Activated T-cell treated with anti-CD3 and anti-CD28 coated beads, Interleukin-2, amount 50 U/mL, for 4 hours (primary cell): ENCODE measurements around the gene C13orf42. TPM values are rescaled to one million over a fixed set of nuclear protein-coding genes. Genes with fewer than 3 reads are reported as not detected.
"Not testable (repeated sequence)": the region's sequence is repeated elsewhere in the genome, so short reads cannot be mapped to it uniquely, and the experiment has no call there.

Experiments
- ATAC-seq, 2 donors: fragments of 200-7000 bp; cut with Tn5 transposase; one replicate each; pipeline ENCODE4 v1.10.0; 2021
- DNase-seq: peaks from one replicate; pipeline ENCODE4 v3.0.0-alpha.2; 2020
- H3K27me3 Mint-ChIP-seq: one replicate; pipeline ENCODE4 v1.8.0; 2021; ENCODE audit warnings: low read depth, mixed read lengths
- H3K36me3 Mint-ChIP-seq: one replicate; pipeline ENCODE4 v1.8.0; 2022; ENCODE audit warnings: mixed read lengths; ENCODE audit not compliant: insufficient read depth
- H3K4me1 Mint-ChIP-seq: one replicate; pipeline ENCODE4 v1.8.0; 2021; ENCODE audit warnings: low read depth, mixed read lengths
- H3K4me3 Mint-ChIP-seq: one replicate; pipeline ENCODE4 v1.8.0; 2021; ENCODE audit warnings: mild to moderate bottlenecking, moderate library complexity, mixed read lengths
- H3K9me3 Mint-ChIP-seq: one replicate; pipeline ENCODE4 v1.8.0; 2021; ENCODE audit warnings: mixed read lengths
- total RNA-seq, 3 donors: library from RNA; stranded (reverse); gene quantifications; one replicate each; pipeline ENCODE4 v1.2.1, GENCODE V29; 2021

The C13orf42 gene
- total RNA-seq, 3 donors from 2014 or later, result not detected

DNA sequence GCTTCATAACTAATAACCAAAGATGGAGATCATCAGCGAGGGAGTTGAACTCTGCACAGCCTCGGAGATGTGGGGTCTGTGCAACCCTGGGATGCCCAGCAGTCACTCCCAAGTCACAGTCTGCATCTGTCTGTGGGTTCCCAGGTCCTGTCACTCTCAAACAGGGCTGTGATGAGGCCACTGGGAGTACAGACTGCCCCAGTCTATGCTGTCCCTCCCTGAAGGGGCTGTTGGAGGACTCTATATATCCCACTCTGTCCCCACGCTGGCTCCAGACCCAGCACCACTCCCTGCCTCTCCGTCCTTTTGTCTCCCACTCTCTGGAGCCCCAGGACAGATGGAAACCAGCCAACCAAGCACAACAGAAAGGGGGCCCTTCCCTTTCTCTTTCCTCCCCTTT lies 26.2 kb upstream of the C13orf42 start:
- Mint-ChIP-seq H3K27me3 (peaks cover 20% of the 10 kb centered on the region), H3K4me3 (no peak overlapping the region), H3K4me1 (peaks cover 2% of the 10 kb centered on the region), H3K9me3 (no peaks in the 10 kb centered on the region), H3K36me3 (no peaks in the 10 kb centered on the region)
- no peak for ATAC-seq
- no peak for DNase-seq

DNA sequence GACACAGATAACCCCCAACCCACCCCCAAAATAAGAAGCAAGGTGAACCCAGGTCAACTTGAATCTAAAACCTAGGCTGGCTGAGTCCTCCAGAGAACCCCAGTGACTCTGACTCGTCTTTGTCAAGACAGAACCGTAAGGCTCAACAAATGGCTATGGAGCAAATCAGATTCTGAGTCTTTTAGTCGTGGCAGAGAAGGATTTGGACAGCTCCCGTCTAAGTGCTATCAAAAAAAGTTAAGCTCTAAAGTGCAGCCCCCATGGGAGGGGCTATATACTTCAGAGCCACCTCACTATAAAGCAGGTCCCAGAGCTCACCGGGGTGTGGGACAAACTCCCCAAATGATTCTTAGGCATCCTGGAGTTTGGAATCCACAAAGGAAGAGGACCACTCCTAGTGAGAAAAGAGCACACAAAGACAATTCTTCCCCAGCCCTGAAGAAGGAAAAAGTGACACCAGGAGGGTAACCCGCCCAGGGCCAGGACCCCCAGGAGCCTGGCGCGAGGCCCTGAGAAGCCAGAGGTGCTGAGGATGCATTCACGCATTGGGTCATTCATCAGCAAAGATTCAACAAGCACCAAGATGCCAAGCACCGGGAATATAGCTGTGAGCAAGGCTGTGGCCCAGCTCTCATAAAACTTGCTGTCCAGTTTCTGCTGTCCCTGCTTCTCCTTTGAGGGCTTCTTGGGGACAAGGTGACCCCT lies 25.4 kb upstream of the C13orf42 start:
- Mint-ChIP-seq H3K36me3 (no peaks in the 10 kb centered on the region), H3K27me3 (peaks cover 20% of the 10 kb centered on the region), H3K4me1 (peaks cover 2% of the 10 kb centered on the region), H3K4me3 (no peak overlapping the region), H3K9me3 (no peaks in the 10 kb centered on the region)
- DNase-seq (no peak), ATAC-seq (no peak)

DNA sequence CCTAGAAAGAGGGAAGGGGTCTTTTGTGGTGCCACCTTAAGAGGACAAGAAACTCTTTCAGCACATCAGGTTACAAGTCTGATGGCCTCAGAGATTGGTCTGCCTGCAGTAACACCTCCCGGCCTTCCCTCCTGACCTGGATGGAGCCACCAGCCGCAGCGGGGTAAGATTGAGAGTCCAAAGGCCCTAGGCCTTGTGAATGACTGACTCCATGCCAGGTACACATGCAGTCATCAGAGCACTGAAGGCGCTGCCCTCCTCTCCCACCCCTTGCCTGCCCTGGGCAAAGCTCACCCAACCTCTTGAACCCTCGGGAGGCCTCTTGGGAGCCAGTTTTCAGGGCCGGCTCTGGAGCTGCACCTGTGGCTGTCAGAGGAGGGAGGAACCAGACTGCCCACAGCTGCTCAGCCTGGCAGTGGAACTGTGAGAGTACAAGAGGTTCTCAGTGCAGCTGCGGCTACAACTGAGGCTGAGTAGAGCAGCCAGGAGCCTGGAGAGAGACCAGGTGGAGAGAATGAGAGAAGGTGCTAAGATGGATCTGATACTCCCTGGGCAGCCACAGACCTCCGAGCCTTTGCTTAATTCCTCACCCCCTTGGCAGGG lies 23.8 kb upstream of the C13orf42 start:
- Mint-ChIP-seq H3K36me3 (no peaks in the 10 kb centered on the region), H3K4me1 (peaks cover 2% of the 10 kb centered on the region), H3K9me3 (peaks cover 6% of the 10 kb centered on the region), H3K27me3 (peaks cover 20% of the 10 kb centered on the region), H3K4me3 (no peak overlapping the region)
- no peak for DNase-seq
- ATAC-seq, result no peak

GRCh38 chr13:51130348-51130747 lies 19.3 kb upstream of the C13orf42 start:
- DNase-seq, result no peak
- peaks cover 2% of the 10 kb centered on the region for H3K27me3 Mint-ChIP-seq
- H3K4me3 Mint-ChIP-seq, result no peak overlapping the region
- H3K9me3 Mint-ChIP-seq, result peaks cover 9% of the 10 kb centered on the region
- ATAC-seq, result no peak
- no peaks in the 10 kb centered on the region for H3K36me3 Mint-ChIP-seq
- peaks cover 2% of the 10 kb centered on the region for H3K4me1 Mint-ChIP-seq

- peaks cover 11% of the 10 kb centered on the region for H3K27me3 Mint-ChIP-seq
- ATAC-seq, result peak; percentile 57 to 63
- H3K4me3 Mint-ChIP-seq, result no peak overlapping the region
Measured at GRCh38 chr13:51125495-51126226, 14.6 kb upstream of the C13orf42 start.

DNA sequence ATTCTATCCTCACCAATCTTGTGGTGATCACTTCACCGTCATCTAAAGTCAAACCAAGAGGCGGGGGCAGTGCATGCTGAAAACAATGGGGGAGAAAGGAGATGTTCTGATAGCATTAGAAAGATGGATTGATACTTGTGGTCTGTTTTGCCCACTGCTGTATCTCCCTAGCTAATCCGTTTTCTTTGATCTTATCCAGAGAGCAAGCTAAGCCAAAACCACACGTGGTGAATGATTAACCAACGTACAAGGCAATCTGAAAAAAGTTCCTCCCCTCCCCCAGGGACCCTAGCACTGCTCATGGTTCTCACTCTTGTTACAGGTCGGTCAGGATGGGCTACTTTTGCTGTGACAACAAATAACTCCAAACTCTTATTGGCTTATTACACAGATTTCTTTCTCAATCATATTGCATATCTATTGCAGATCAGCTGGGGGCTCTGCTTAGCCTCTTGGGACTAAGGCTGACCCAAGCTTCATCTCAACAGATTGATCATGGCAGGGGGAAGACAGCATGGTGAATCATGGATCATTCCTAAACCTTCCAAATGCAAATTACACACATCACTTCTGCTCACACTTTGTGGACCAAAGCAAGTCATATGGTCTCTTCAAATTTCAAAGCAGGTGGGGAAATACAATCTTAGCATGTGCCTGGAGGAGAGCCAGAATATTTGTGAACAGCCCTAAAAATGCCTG lies 11.9 kb upstream of the C13orf42 start:
- H3K9me3 Mint-ChIP-seq, result peaks cover under 1% of the 10 kb centered on the region
- DNase-seq, result no peak
- ATAC-seq, result peak; percentile 79 to 82
- H3K4me3 Mint-ChIP-seq, result no peak overlapping the region
- H3K4me1 Mint-ChIP-seq, result peaks cover 10% of the 10 kb centered on the region
- H3K36me3 Mint-ChIP-seq, result no peaks in the 10 kb centered on the region
- H3K27me3 Mint-ChIP-seq, result peaks cover 12% of the 10 kb centered on the region

More at GRCh38 chr13:51125495-51126226, 14.6 kb upstream of the C13orf42 start:
- no peaks in the 10 kb centered on the region for H3K36me3 Mint-ChIP-seq
- H3K4me1 Mint-ChIP-seq, result peaks cover 10% of the 10 kb centered on the region
- DNase-seq, result no peak
- peaks cover 9% of the 10 kb centered on the region for H3K9me3 Mint-ChIP-seq

DNA sequence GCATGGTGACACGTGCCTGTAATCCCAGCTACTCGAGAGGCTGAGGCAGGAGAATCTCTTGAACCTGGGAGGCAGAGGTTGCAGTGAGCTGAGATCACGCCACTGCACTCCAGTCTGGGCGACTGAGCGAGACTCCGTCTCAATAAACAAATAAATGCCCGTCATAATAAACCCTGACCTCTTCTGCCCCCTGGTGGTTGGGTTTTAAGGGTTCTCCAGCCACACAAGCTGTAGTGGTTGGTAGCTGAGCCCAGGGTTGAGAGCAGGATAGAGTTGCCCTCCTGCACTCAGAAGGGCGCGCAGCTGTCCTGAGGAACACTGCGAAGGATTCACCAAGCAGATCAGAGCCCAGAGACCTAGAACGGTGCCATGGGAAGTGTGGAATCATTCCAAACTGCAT lies 9.8 kb upstream of the C13orf42 start:
- not testable (repeated sequence) for DNase-seq, ATAC-seq, H3K9me3 Mint-ChIP-seq, H3K4me3 Mint-ChIP-seq, H3K4me1 Mint-ChIP-seq, H3K36me3 Mint-ChIP-seq
- H3K27me3 Mint-ChIP-seq, result peaks cover 12% of the 10 kb centered on the region

DNA sequence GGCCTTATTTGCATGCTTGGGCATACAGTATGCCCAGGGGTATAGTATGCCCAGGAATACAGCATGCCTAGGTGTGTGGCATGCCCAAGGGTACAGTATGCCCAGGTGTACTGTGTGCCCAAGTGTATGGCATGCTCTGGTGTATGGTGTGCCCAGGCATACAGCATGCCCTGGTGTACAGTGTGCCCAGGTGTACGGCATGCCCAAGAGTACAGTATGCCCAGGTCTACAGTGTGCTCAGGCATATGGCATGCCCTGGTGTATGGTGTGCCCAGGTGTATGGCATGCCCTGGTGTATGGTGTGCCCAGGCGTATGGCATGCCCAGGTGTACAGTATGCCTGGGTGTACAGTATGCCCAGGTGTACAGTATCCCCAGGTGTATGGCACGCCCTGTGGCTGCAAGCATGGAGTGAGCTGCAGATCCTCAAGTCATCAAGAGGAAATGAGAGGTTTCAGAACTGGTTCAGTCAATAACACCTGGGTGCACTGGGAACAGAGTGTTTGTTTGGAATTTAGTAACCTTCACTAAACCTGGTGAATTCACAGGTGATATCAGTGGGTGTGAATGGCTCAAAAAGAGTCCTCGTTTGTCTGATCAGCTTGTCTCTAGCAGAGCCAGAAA lies 7.8 kb upstream of the C13orf42 start:
- ATAC-seq (no peak), DNase-seq (no peak)
- Mint-ChIP-seq H3K27me3 (peaks cover 13% of the 10 kb centered on the region), H3K36me3 (no peaks in the 10 kb centered on the region), H3K4me3 (no peak overlapping the region), H3K9me3 (peaks cover 5% of the 10 kb centered on the region), H3K4me1 (peaks cover 10% of the 10 kb centered on the region)

DNA sequence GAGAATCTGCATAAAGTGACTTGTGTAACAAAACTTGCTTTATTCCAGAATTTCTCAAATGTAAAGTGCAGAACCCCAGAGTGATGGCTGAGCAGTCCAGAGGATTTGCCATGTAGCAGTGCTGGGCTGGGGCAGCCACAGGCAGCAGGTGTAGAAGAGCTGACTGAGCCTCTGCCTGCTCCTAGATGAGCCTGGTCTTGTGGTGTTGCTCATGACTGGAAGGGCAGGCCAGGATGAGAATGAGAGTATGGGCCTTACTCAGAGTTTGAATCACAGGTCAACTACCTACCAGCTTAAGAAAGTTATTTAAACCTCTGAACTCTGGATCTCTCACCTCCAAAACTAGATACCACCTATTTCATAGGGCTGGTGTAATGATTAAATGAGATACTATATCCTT lies 2.9 kb upstream of the C13orf42 start:
- no peak for ATAC-seq

DNA sequence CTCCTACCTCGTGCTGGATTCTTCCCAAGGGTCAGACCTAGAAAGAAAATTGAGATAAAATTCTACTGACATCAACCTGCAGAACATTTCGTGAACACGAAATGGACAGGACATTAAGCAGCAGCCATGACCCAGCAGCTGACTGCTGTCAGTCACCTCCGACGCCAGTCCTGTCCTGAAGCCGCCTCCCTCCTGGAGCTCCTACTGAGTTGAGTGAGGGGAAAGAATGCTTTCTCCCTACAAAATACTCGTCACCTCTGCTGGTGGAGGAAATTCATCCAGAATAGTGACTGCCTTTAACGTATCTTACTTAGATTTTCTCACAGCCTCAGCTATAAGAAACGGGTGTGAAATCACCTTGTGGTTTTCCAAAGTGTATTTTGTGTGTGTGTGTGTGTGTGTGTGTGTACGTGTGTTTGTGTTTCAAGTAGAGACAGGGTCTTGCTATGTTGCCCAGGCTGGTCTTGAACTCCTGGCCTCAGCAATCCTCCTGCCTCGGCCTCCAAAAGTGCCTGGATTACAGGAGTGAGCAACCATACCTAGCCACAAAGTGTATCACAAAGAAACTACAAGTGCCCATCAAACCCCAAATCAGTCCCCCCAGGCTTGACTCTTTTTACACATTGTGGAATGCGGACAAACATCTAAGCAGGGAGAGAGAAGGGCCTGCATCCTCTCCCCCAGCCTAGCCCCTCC lies 2.3 kb upstream of the C13orf42 start:
- DNase-seq (no peak), ATAC-seq (no peak)
- Mint-ChIP-seq H3K27me3 (peaks cover 11% of the 10 kb centered on the region), H3K9me3 (peaks cover 5% of the 10 kb centered on the region), H3K4me3 (no peak overlapping the region), H3K4me1 (no peaks in the 10 kb centered on the region), H3K36me3 (no peaks in the 10 kb centered on the region)

More for the DNA sequence above, 2.9 kb upstream of the C13orf42 start:
- Mint-ChIP-seq H3K9me3 (peaks cover 5% of the 10 kb centered on the region), H3K27me3 (peaks cover 11% of the 10 kb centered on the region), H3K4me3 (no peak overlapping the region), H3K4me1 (no peaks in the 10 kb centered on the region), H3K36me3 (no peaks in the 10 kb centered on the region)
- no peak for DNase-seq

DNA sequence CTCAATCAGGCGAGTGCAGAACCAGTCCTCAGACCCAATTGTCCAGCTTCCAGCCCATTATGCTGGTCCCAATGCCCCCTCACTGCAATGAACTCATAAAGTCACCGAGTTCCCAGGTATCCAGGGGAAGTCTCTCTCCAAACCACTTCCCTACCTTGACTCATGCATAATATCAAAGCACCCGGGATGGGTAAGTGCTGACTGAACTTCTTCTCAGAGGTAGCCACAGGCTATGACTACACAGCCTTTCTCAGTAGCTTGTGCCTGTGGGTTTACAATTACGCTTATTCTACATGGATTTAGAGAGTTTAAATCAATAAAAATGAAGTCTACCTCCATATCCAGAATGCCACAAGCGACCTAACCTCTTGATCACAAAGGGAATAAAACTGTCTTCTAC lies 1.7 kb upstream of the C13orf42 start:
- Mint-ChIP-seq H3K4me1 (no peaks in the 10 kb centered on the region), H3K9me3 (peaks cover 2% of the 10 kb centered on the region), H3K36me3 (no peaks in the 10 kb centered on the region), H3K4me3 (no peak overlapping the region), H3K27me3 (peaks cover 11% of the 10 kb centered on the region)
- ATAC-seq (no peak), DNase-seq (no peak)

DNA sequence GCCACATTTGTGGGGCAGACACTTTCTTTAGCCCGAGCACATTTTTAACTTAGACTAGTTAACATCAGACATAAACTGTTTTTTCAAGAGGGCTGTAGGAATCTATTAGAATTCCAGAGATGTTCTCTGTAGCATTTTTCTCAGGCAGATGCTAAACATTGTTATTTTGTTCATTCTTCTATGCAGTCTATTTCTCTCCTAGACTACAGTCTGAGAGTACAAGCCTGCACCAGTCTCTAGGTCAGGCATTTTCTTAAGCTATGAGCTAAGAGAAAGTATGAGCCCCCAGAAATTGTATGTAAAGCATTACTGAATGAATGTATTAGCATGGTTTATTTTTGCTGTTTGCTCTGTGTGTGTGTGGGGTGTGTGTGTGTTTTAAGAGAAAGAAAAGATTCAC lies 923 bp upstream of the C13orf42 start:
- no peak overlapping the region for H3K4me3 Mint-ChIP-seq
- no peaks in the 10 kb centered on the region for H3K4me1 Mint-ChIP-seq
- H3K27me3 Mint-ChIP-seq, result peaks cover 11% of the 10 kb centered on the region
- no peak for ATAC-seq
- no peaks in the 10 kb centered on the region for H3K9me3 Mint-ChIP-seq
- no peaks in the 10 kb centered on the region for H3K36me3 Mint-ChIP-seq
- no peak for DNase-seq

DNA sequence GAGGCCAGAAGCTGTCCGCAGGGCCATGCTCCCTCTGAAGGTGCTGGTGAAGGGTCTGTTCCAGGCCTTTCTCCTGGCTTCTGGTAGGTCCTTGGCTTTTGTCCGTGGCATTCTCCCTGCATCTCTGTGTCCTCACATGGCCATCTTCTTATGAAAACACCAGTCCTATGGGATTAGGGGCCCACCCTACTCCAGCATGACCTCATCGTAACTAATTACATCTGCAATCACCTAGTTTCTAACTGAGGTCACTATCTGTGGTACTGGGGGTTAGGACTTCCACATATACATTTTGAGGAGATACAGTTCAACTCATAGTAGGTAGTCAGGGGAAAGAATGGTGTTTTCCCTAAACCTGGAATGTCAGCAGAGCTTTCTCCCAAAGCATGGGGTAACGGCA lies 3.1 kb downstream of the C13orf42 start:
- DNase-seq (no peak), ATAC-seq (no peak)
- Mint-ChIP-seq H3K9me3 (no peaks in the 10 kb centered on the region), H3K36me3 (no peaks in the 10 kb centered on the region), H3K4me3 (no peak overlapping the region), H3K4me1 (no peaks in the 10 kb centered on the region), H3K27me3 (peaks cover 4% of the 10 kb centered on the region)
